ENCODE data around the gene LRRN4CL.
"Not testable (repeated sequence)": the region's sequence is repeated elsewhere in the genome, so short reads cannot be mapped to it uniquely, and the experiment has no call there.

The LRRN4CL gene
- total RNA-seq, result 0.09 to 0.39 (median 0.30) reads per million in 4 experiments

DNA sequence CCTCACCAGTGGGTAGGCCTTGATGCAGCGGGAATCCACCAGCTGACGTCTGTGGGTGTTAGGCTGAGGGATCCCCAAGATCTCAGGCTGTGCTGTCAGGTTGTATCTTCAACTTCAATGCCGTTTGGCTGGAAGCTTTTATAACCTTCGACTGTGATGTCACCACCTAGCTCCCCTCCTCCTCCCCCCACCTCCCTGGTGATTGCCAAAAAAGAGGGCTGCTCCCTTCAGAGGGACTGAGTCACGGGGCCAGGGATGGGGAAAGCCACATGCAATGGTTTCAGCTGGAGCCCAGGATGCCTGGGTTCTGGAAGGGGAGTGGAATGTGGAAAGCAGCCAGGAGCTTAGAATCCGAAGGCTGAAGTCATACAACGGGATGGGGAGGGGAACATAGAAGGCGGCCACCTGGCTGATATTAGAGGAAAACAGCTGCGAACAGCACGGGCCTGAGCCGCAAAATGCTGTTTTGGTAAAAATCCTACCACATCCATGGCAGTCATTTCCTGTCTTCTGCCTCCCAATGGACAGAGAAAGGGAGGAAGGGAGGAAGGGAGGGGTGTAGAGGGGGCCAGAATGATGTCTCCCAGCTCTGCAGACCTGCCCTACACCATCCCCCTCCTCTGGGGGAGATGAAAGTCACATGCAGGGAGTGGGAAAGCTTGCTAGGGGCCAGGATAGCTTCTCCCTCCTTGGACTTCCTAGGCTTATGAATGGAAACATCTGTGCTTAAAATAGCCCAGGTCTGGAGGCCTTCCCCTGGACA is at the start of gene LRRN4CL:
TSS of gene LRRN4CL (minus strand) at position 110 of the 763 bp plus-strand sequence. CDS start 1,022 bp downstream, outside the sequence.
- no peak for DNase-seq

DNA sequence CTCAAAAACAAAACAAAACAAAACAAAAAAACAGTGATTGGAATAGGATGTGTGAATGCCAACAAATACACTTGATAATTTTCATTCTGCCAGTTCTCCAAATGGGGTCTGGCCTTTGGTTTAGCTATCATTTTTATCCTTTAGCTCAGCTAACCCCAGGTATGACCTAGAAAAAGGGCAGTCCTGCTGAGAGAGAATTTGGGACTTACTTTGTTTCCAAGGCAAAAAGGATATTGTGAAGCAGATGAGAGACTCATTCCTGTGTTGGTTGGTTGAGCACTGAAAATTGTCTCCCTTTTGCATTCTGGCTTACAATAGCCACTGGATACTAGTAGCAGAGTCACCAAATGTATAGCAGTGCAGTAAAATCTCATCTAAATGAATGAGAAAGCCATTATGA is 47.9 kb upstream of the LRRN4CL start:
- DNase-seq, result no peak

DNA sequence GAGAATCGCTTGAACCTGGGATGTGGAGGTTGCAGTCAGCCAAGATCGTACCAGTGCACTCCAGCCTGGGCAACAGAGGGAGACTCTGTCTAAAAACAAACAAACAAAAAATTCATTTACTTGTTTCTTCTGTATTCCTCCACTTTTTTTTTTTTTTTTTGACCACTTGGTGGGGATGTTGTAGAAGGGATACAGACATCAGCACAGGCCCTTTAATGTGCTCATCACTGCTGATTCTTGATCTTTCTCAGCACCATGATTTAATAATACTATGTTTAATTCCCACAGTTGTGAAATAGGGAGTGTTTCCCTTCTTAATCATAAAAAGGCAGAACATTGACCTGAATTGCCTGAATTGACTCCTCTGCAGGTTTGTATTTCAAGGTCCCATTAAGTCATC is 43.5 kb upstream of the LRRN4CL start:
- DNase-seq, result no peak

DNA sequence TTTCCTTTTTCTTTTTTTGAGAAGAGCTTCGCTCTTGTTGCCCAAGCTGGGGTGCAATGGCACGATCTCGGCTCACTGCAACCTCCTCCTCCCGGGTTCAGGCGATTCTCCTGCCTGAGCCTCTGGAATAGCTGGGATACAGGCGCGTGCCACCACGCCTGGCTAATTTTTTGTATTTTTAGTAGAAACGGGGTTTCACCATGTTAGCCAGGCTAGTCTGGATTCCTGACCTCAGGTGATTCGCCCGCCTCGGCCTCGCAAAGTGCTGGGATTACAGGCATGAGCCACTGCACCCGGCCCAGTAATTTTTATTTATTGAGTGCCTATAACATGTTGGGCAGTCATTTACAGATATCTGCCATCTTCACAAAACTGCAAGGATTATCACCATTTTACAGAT is 40.7 kb upstream of the LRRN4CL start:
- DNase-seq, result not testable (repeated sequence)

DNA sequence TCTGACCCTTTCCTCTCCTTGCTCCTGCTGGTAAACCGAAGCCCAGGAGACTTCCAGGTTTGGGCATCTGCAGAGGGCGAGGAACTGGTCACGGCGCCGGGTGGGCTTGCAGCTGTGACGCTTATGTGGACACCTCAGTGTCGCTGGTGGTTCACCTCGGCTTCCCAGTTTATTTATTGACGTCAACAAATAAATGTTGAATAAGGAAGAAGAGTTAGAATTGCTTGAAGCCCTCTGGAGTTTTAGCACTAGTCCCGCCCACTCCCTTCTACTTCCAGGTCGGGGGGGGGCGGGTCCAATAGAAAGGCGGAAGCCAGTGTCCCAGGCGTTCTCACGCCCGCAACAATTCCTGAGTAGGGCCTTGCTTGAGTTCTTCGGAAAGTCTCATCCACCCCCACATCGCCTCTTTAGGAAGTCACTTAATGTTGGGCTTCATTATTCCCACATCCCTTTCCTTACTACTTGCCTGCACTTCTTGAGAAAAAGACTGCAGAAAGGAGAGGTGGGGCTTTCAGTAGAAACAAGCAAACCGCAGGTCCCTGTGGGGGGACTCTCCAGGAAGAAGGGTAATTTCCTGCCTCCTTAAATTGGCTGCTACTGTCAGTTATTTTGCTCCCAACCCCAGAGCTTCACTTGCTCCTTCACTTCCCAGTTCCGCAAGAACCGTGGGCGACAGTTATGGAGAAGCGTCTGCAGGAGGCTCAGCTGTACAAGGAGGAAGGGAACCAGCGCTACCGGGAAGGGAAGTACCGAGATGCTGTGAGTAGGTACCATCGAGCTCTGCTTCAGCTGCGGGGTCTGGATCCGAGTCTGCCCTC is 39.0 kb upstream of the LRRN4CL start, which contains the start of gene TTC9C:
TSS of gene TTC9C (plus strand) at position 316 of the 818 bp plus-strand sequence. CDS start at position 679, 363 bp downstream.
- peak; percentile 75 for DNase-seq

DNA sequence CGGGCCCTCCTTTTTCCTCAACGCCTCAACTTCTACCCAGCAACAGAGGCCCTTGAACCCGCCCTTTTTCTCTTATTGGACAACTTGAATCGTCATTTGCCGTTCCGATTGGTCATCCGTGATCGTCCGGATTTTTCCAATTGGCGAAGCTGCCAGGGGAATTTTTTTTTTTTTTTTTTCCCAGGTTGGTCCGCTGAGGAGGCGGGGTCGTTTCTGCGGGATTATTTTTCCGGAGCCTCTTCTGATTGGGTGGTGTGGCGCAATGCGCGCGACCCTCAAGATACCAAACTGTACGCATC is 38.5 kb upstream of the LRRN4CL start:
- peak; percentile 78 for DNase-seq

DNA sequence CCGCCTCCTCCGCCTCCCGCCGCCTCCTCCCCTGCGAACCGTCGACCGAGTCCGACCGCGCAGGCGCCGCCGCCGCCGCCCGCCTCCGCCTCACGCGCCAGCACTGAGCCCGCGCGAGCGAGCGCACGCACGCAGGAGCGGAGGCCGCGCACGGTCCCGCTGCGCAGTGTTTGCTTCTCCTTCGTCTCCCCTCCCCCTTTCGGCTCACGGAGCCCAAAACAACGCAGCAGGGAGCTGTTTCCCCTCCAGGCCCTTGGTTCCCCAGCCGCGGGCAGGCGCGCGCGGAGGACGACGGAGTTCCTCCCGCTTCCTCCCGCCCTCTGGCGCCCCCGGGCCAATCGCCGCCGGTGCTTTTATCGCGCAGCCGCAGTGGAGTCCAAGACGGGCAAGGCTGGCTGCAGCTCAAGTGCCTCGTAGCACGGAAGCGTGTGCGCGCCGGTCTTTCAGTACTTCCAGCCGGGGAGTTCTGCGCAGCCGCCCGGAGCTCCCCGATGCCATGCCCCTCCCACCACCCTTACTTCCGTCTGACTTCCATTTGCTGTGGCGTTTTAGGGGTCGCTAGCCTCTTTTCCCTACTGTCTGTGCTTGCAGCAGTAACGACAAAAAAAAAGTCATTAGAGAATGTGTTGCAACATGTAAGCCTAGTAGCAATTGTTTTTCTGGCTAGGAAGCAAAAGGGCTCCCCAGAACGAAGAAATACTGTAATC is 38.0 kb upstream of the LRRN4CL start, which contains the start of gene HNRNPUL2:
TSS of gene HNRNPUL2 (minus strand) at position 293 of the 707 bp plus-strand sequence. CDS start 301 bp downstream, outside the sequence.
- DNase-seq, result peak; percentile 97

DNA sequence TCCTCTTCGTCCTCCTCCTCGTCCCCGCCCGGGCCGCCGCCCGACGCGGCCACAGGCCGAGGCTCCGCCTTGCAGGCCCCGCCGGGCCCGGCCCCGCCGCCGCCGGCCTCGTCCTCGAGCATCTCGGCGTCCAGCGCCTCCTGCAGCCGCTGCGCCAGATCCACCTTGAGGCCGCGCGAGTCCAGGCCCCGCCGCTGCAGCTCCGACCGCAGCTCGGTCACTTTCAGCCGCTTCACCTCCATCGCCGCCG is 37.5 kb upstream of the LRRN4CL start:
- no peak for DNase-seq

DNA sequence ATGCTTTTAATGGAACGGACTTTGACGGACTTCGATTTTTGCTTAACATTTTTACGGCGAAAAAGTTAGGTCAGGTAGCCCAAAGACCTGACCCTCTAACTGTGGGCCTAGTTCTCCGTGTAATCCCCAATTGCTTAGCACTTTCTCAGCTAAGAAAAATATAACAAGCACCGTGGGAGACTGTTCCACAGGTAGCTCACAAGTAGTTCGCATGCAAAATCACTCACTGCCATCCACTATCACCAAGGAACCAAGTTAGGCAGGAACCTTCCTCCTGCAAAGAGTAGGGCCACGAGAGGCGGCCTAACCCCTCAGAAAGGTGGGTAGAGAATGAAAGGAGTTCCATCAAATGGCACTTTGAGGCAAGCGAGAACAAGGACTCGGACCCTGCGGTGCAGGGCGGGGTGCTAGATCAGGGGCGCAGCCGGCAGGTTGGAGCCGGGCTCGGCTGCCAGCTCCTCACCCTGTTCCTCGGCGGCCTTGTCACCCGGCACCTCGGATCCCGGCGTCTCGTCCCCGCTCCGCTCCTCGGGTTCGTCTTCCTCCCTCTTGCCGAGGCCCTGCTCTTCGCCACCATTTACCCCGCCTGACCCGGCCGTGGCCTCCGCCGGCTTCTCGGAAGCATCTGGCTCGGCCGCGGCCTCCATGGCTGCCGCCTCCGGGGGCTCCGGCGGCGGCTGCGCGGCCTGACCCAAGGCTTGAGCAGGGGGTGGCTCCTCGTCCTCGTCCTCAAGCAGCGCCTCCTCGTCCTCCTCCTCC is 37.0 kb upstream of the LRRN4CL start:
- DNase-seq, result no peak

DNA sequence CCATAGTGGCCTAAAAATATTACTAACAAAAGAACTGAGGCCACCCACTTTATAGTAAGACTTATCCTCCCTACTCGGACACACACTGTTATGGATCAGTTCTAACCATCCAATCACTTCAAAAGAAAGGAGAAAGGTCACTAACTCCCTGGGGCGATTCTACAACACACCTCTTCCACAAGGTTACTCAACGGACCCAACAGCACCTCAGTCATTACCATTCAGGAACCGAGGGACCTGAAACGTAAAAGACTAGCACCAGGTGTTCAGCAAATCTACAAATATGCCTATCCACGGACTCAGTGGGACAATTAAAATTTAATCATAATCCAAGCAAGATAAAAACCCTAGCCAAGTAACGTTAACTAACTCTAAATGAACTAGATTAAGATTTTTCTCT is 36.3 kb upstream of the LRRN4CL start:
- no peak for DNase-seq

DNA sequence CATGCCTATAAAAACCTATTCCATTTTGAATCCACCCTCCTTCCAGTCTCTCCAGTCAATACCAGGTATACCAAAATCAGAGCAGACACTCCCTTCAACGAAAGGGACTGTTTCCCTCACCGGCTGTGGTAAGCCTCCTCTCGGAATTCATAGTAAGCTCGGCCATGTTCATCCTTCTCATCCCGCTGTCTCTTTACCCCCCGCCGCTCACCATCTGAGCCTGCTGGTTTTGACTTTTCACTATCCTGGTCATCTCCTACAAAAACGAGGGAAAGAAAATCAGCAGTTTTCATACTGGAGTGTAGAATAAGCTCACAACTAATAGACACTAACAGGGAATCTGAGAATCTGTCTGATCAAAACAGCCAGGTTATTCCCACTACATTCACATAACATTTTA is 34.8 kb upstream of the LRRN4CL start:
- DNase-seq, result no peak

DNA sequence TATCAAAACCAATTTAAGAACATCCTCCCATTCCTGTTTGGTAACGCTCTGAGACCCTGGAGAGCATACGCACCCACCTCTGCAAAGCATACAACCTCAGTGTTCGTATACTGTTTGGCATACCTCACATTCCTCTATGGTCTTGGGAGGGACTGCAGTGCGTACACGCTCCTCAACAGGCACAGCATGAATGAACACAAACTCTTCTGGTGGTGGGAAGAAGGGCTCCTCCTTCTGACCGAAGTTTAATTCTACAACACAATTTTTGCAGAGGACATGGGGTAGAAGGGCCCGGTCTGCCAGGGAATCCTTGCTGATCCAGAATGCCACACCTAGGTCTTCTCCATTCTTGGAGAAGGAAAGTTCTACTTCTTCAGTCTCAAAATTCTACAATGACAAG is 32.7 kb upstream of the LRRN4CL start:
- DNase-seq, result no peak

DNA sequence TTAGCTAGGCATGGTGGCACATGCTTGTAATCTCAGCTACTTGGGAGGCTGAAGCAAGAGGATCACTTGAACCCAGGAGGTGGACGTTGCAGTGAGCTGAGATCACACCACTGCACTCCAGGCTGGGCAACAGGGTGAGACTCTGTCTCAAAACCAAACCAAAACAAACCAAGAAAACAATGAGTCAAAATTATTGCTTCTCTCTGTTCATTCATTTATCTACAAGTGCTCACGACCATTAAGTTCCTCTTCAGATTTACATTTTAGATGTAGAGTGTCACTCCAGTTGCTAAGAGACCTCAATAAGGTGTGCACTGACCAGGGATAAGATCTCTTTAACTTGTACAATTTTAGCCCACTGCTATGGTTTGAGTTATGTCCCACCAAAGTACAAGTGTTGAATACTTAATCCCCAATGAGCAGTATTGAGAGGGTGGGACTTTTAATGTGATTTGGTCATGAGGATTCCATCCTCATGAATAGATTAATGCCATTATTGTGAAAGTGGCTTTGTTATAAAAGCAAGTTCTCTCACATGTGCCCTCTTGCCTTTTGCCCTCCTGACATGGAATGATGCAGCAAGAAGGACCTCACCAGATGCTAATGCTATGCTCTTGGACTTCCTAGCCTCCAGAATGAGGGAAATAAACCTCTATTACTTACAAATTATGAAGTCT is 30.1 kb upstream of the LRRN4CL start:
- no peak for DNase-seq

DNA sequence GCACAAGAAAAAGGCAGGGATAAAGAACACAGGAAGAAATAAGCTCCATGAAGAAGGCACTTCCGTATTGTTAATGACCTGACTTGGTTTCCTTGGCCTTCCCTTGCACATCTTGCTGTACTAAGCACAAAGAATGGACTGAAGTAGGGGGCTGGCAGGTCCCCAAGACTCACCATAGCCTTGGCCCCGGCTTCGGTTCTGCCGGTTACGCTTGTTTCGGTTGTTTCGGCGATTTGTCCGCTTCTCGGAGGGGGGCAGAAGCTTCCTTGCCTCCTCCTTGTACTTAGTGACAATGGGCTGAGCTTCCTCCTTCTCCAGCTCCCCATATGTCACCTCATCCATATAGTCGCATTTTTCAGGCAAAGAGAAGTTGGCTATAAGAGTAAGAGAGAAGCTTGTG is 27.5 kb upstream of the LRRN4CL start:
- DNase-seq, result no peak

DNA sequence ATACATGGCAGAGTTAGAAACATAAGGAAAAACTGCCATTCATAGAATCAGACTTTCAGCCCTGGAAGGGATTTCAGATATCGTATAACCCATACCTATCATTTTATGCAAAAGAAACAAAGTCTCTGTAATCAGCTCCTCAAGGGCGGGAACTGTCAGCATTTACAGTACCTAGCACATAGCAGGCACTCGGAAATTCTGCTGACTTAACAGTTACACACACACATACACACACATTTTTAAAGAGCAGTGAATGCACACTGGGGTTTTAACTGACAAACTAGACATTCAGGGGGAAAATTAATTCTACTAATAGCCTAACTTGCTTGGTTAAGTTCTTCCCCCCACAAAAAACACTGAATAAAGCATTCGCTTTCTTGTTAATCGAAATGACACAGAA is 26.9 kb upstream of the LRRN4CL start:
- no peak for DNase-seq

DNA sequence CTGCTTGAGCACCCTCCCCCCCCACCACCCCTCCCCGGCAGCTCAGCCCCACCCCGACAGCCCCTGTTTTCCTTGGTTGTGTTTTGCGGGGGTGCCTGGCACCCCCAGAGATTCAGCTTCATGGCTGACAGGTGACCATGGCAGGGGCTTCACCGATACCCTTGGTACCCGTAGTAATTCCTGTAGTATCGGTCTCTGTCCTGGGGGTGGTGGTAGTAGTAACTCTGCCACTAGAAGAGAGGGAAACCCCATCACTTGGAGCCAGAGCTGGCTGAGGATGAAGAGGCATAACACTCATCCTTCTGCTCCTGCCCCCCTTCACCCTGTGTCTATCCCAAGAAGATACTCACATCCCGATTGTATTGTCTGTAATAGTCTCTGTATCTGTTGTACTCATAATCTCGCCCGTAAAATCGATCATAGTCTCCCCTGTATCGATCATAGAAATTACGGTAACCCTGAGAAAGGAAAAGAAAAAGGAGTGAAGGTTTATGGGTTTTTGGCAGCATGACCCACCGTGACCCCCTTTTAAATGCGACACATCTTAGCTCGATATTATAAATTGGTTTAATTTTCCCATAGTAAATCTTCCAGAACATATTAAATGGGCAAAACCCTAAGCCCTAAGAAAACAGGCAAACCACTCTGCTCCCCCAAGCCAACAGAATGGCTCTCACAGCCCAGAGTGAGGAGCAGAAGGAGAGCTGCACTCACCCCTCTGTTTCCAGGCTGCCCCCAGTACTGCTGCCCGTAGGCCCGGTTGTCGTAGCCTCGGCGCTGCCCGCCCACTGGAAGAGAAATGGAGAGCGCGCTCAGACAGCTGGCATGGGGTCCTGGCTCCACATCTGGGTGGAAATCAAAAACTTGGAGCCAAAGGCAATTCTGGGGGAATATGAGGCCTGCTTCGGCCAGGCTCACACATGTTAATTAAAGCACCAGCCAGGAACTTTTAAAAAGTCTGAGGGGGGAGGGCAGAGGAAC is 26.1 kb upstream of the LRRN4CL start:
- DNase-seq, result no peak

DNA sequence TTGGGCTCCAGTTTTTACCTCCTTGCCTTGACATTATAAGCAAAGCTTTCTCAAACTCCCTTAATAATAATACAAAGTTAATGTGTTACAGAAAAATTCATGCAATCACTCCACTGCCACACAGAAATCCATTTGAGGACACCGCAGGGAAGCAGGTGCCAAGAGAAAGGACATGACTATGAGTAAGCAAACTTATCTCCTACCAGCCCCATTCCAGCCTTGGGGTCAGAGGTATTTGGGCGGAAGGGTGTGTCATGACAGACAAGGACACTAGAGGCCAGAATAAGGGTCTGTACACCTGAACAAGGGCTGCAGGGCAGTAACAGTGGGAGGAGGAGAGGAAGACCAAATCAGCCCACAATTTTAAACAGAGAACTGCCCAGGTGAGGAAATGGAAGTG is 24.0 kb upstream of the LRRN4CL start:
- no peak for DNase-seq

DNA sequence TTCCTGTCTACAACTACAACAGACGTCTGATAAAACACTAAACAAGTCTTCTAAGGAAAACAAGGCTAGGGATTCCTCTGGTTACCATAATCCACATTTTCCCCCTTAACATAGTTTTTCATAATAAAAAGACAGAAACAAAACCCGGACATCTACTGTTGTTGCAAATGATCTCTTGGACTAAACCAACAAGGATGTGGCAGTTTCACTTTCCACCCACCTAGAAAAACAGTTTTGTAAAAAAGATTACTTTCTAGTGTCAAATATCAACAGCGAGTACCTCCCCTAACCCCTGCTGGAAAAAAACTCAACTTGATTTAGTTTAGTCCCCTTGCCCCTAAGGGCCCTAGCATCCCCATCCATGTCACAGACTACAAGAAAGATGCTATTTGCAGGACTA is 23.5 kb upstream of the LRRN4CL start:
- no peak for DNase-seq

DNA sequence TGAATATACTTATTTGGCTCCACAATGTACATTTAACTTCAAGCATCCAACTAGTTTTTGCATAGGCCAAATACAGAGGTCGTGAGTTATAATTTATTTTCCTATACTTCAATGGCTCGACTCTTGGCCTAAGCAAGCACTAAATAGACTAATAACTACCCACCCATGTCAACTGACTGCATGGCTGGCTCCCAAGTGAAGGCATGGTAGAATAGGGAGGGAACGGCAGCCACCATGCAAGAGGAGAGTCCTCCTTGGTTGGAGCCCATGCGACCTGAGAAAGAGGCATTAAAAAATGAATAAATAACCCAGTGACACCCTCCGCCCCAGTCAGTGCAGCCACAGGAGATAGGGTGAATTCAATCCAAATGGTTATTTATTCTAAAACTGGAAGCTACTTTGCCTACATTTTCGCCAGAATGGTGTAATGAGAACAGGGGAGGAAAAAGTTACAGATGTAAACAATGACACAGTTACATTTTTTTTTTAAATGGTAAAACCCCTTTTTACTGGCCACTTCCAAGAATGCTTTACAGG is 23.0 kb upstream of the LRRN4CL start:
- no peak for DNase-seq

DNA sequence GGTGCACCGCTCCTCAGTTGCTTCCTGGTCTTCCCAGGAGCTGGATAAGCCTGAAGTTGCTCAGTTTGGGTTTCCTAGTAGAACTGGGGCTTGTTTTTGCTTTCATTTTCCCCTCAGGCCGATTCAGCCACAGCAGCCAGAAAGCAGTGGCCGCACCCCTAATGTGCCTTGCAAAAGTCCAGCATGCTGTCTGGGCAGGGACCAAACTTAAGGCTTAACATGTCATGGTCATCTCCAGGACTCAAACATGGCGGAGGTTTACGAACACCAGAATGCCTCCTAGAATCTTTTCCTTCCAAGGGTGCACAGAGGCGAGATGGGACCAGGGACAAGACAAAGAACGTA is 20.6 kb upstream of the LRRN4CL start:
- no peak for DNase-seq

Measured in effector CD8-positive, alpha-beta T cell (primary cell).